Fibroblast of the aortic adventitia (primary cell): ENCODE data around the gene ABCC12. TPM values are rescaled to one million over a fixed set of nuclear protein-coding genes. Genes with fewer than 3 reads are reported as not detected.
A peak's percentile ranks its signal among the peaks of the same experiment; 100 is the strongest.

Experiments
- DNase-seq: peaks from one replicate; pipeline ENCODE4 v3.0.0-alpha.2; 2010; ENCODE audit warnings: low read depth
- H3K4me3 ChIP-seq: 2 replicates; pipeline ENCODE4 v1.5.1; 2011; ENCODE audit warnings: low read depth, mild to moderate bottlenecking, control low read depth, low read length, moderate library complexity
- total RNA-seq: library from RNA; depleted of rRNA; stranded (reverse); fragments of >200 nt; gene quantifications from 2 replicates; pipeline ENCODE4 v1.2.3, GENCODE V29; 2012; ENCODE audit warnings: low replicate concordance
- TF ChIP-seq, protein P1 (sequence below): IDR thresholded peaks from 2 replicates; pipeline ENCODE4 v1.5.1; 2011; ENCODE audit warnings: mild to moderate bottlenecking, low read length, control low read depth, inconsistent platforms; ENCODE audit not compliant: insufficient read depth

ABCC12 gene
- total RNA-seq, 1 donor = not detected

DNA sequence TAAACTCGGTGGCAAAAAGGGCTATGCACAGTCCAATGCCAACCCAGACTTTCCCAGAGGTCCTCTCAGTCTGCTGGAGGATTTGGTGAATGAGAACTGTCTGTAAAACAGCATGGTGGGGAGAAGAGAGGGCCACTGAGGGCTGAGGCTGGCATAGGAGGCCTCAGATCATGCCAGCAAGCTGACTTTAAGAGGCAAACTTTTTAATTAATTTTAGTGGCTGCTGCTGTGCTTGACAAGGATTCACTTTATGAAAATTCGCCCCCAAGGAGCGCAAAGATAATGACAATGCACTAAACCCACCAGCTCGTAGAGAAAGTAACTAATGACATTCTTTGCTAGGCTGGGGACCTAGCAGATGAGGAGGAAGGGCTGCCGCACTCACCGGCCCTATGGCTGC lies 15.0 kb downstream of the ABCC12 start:
- DNase-seq = no peak
- TF ChIP-seq, protein P1, sequence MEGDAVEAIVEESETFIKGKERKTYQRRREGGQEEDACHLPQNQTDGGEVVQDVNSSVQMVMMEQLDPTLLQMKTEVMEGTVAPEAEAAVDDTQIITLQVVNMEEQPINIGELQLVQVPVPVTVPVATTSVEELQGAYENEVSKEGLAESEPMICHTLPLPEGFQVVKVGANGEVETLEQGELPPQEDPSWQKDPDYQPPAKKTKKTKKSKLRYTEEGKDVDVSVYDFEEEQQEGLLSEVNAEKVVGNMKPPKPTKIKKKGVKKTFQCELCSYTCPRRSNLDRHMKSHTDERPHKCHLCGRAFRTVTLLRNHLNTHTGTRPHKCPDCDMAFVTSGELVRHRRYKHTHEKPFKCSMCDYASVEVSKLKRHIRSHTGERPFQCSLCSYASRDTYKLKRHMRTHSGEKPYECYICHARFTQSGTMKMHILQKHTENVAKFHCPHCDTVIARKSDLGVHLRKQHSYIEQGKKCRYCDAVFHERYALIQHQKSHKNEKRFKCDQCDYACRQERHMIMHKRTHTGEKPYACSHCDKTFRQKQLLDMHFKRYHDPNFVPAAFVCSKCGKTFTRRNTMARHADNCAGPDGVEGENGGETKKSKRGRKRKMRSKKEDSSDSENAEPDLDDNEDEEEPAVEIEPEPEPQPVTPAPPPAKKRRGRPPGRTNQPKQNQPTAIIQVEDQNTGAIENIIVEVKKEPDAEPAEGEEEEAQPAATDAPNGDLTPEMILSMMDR = no peak
- no peak overlapping the region for H3K4me3 ChIP-seq

GRCh38 chr16:48139517-48139916 lies 16.3 kb downstream of the ABCC12 start:
- no peak for DNase-seq
- H3K4me3 ChIP-seq = no peak overlapping the region
- TF ChIP-seq, protein P1 = no peak

- H3K4me3 ChIP-seq = no peak overlapping the region
- DNase-seq = no peak
- TF ChIP-seq, protein P1 = no peak
Measured at GRCh38 chr16:48138543-48138942, 17.2 kb downstream of the ABCC12 start.

GRCh38 chr16:48137822-48138221 lies 18.0 kb downstream of the ABCC12 start:
- no peak for DNase-seq
- TF ChIP-seq, protein P1 = no peak
- H3K4me3 ChIP-seq = no peak overlapping the region

DNA sequence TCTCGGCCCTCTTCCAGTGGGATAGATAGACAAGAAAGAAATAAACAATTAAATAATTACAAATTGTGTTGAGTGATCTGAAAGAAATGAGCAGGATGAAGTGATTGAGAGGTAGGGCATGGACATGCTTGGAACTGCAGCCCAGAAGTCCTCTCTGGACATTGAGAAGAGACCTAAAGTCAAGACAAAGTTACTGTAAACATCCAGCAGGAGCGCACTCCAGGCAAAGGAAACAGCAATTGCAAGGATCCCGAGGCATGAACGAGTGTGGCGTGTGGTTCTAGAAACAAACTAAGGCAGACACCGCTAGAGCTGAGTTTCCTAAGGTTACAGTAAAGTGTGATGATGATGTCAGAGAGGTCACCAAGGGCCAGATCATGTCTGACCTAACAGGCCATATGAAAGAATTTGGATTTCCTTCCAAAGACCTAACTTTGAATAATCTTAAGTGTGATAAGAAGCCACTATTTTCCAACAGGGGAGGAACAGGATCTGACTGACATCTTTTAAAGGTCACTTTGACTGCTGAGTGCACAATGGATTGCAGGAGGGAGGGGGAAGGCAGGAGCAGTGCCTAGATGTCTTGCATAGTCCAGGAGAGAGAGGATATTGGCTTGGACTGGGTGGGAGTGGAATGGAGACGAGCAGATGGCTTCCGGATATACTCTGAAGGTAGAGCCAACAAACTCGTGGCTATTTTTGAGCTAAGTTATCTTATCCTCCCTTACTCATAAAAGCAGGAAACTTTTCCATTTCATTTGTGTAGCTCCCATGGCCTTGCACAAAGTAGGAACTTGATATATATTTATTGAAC lies 19.0 kb downstream of the ABCC12 start:
- TF ChIP-seq, protein P1 = no peak
- peak; percentile 75 for DNase-seq
- H3K4me3 ChIP-seq = no peak overlapping the region

DNA sequence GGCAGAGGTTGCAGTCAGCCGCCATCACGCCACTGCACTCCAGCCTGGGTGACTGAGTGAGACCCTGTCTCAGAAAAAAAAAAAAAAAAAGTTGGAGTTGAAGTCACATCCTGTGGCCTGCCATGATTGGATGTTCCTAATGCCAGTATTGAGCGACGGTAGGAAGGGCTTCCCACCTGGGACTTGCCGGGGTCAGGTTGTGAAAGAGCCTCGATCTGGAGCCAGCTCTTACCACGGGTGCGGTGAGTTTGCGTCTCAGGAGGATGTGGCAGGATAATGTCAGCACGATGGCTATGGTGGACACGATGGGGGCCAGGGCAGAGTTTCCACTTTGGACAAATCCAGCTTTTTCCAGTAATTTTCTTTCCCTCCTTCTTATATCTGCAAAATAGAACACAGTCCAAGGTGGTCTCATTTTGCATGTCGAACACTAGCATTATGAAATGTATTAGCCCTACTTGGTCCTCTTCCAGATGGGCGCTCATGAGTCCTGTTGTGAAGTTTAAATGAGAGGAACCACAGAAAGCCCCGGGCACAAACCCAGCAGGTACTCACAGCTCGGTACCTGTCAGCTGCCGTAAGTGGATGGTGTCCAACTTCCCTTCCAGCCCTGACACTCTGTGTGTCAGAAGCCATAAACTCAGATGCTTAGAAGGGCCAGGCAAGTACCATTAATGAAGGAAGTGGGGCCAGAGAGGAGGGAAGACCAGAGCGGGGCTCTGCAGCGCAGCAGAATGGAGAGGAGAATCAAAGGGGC lies 22.2 kb downstream of the ABCC12 start:
- TF ChIP-seq, protein P1 = no peak
- no peak overlapping the region for H3K4me3 ChIP-seq
- DNase-seq = no peak
